ENCODE data around the gene MALRD1. TPM values are rescaled to one million over a fixed set of nuclear protein-coding genes. Genes with fewer than 3 reads are reported as not detected.

Gene MALRD1
- total RNA-seq, 1 experiment from 2014 or later: 0.50 TPM

- TF ChIP-seq MAX (CRISPR knock-in tag; IDR thresholded peaks at IDR 0.05): no peak
- peak; percentile 41; the same call in 1 of the 2 replicates for TF ChIP-seq CTCF (IDR thresholded peaks at IDR 0.05)
- TF ChIP-seq AR (CRISPR knock-in tag; IDR thresholded peaks at IDR 0.05): 0 out of 2 replicates have a peak, but pooled peaks have one; percentile 26
- TF ChIP-seq SOX15 (CRISPR knock-in tag; IDR thresholded peaks at IDR 0.05): no peak
Measured at GRCh38 chr10:19713800-19714525, 665.4 kb downstream of the MALRD1 start (continued).

- POLR2A ChIA-PET: no interaction called here
- DNase-seq (ENCODE audit: low spot score) (no peak), ATAC-seq (no peak)
- TF ChIP-seq SOX15 (CRISPR knock-in tag; IDR thresholded peaks at IDR 0.05) (no peak), FOXJ3 (CRISPR knock-in tag; IDR thresholded peaks at IDR 0.05; ENCODE audit: borderline replicate concordance) (no peak)
- no peaks in the 10 kb centered on the region for H3K27me3 Mint-ChIP-seq (ENCODE audit: low read depth)
- no peak overlapping the region for H3K27ac Mint-ChIP-seq
- peaks cover 5% of the 10 kb centered on the region for H3K9me3 Mint-ChIP-seq
- H3K4me1 Mint-ChIP-seq: peaks cover 7% of the 10 kb centered on the region; the same call in 1 of the 2 replicates
- CTCF ChIA-PET: no interaction called here
- no peaks in the 10 kb centered on the region for H3K36me3 Mint-ChIP-seq
- H3K4me3 Mint-ChIP-seq: no peak overlapping the region
Measured at GRCh38 chr10:19719284-19719683, 670.7 kb downstream of the MALRD1 start.

- ATAC-seq (no peak), DNase-seq (ENCODE audit: low spot score) (no peak)
- Mint-ChIP-seq H3K9me3 (peaks cover 10% of the 10 kb centered on the region), H3K4me3 (no peak overlapping the region), H3K27me3 (ENCODE audit: low read depth) (no peaks in the 10 kb centered on the region), H3K36me3 (no peaks in the 10 kb centered on the region), H3K4me1 (0 out of 2 replicates have a peak, but pooled peaks cover 5% of the 10 kb centered on the region), H3K27ac (no peak overlapping the region)
- no peak for TF ChIP-seq ZNF423 (CRISPR knock-in tag; IDR thresholded peaks at IDR 0.05)
- no peak for TF ChIP-seq MYBL2 (CRISPR knock-in tag; IDR thresholded peaks at IDR 0.05)
- no peak for TF ChIP-seq TP53 (CRISPR knock-in tag; IDR thresholded peaks at IDR 0.05)
- no peak for TF ChIP-seq ESRRA (CRISPR knock-in tag; IDR thresholded peaks at IDR 0.05; ENCODE audit: borderline replicate concordance)
- no peak for TF ChIP-seq RORB (CRISPR knock-in tag; IDR thresholded peaks at IDR 0.05)
- TF ChIP-seq JUN (CRISPR knock-in tag; IDR thresholded peaks at IDR 0.05): no peak
- no peak for TF ChIP-seq ZNF396 (CRISPR knock-in tag; IDR thresholded peaks at IDR 0.05; ENCODE audit: borderline replicate concordance)
- no peak for TF ChIP-seq ZSCAN18 (CRISPR knock-in tag; IDR thresholded peaks at IDR 0.05)
- no peak for TF ChIP-seq E2F4 (CRISPR knock-in tag; IDR thresholded peaks at IDR 0.05; ENCODE audit: borderline replicate concordance, low read depth)
- TF ChIP-seq ZBTB21 (CRISPR knock-in tag; IDR thresholded peaks at IDR 0.05; ENCODE audit: borderline replicate concordance): no peak
- TF ChIP-seq TEAD4 (CRISPR knock-in tag; IDR thresholded peaks at IDR 0.05): no peak
- TF ChIP-seq TEAD1 (CRISPR knock-in tag; IDR thresholded peaks at IDR 0.05): no peak
- no peak for TF ChIP-seq HMGA2 (CRISPR knock-in tag; IDR thresholded peaks at IDR 0.05)
- no peak for TF ChIP-seq TCF7 (CRISPR knock-in tag; IDR thresholded peaks at IDR 0.05; ENCODE audit: low read depth)
- TF ChIP-seq E2F1 (CRISPR knock-in tag; IDR thresholded peaks at IDR 0.05): no peak
- no peak for TF ChIP-seq E2F5 (CRISPR knock-in tag; IDR thresholded peaks at IDR 0.05)
- no peak for TF ChIP-seq NFATC4 (CRISPR knock-in tag; IDR thresholded peaks at IDR 0.05)
- ChIA-PET CTCF (no interaction called here), POLR2A (no interaction called here)
Measured at GRCh38 chr10:19724287-19724686, 675.7 kb downstream of the MALRD1 start.
